Mesothelial cell of epicardium (in vitro differentiated cells): ENCODE measurements around the gene FRS2. TPM values are rescaled to one million over a fixed set of nuclear protein-coding genes. Genes with fewer than 3 reads are reported as not detected.
A peak's percentile ranks its signal among the peaks of the same experiment; 100 is the strongest.

Source experiments
- DNase-seq, 2 experiments: peaks; one replicate each; pipeline ENCODE4 v3.0.0; 2021; ENCODE audit warnings: low spot score in 2 of 2; ENCODE audit not compliant: unreplicated experiment in 2 of 2
- H3K27ac Mint-ChIP-seq: 2 replicates; pipeline ENCODE4 v1.8.0; 2021; ENCODE audit warnings: mixed read lengths
- H3K27me3 Mint-ChIP-seq: 2 replicates; pipeline ENCODE4 v1.8.0; 2021; ENCODE audit warnings: low read depth, mixed read lengths
- H3K36me3 Mint-ChIP-seq: 2 replicates; pipeline ENCODE4 v1.8.0; 2021; ENCODE audit warnings: mixed read lengths
- H3K4me1 Mint-ChIP-seq: 2 replicates; pipeline ENCODE4 v1.8.0; 2021; ENCODE audit warnings: mixed read lengths
- H3K4me3 Mint-ChIP-seq: 2 replicates; pipeline ENCODE4 v1.8.0; 2021; ENCODE audit warnings: mild to moderate bottlenecking, moderate library complexity, mixed read lengths
- H3K9me3 Mint-ChIP-seq: 2 replicates; pipeline ENCODE4 v1.8.0; 2021; ENCODE audit warnings: mixed read lengths
- total RNA-seq: library from RNA; stranded (reverse); gene quantifications from 3 replicates; pipeline ENCODE4 v1.2.1, GENCODE V29; 2021
- TF ChIP-seq, protein P1 (sequence below): fragments of 200-600 bp; sonication (generic); IDR thresholded peaks from one replicate; pipeline ENCODE4 v1.5.0; 2021; ENCODE audit warnings: antibody characterized with exemption; ENCODE audit not compliant: unreplicated experiment

The FRS2 gene
- total RNA-seq, 1 donor from 2014 or later: 46.1 TPM

- DNase-seq: no peak
- Mint-ChIP-seq H3K36me3 (peaks cover 24% of the 10 kb centered on the region), H3K27me3 (no peaks in the 10 kb centered on the region), H3K4me1 (peaks cover 5% of the 10 kb centered on the region), H3K9me3 (peaks cover 18% of the 10 kb centered on the region), H3K4me3 (no peak overlapping the region), H3K27ac (no peak overlapping the region)
- TF ChIP-seq, protein P1, sequence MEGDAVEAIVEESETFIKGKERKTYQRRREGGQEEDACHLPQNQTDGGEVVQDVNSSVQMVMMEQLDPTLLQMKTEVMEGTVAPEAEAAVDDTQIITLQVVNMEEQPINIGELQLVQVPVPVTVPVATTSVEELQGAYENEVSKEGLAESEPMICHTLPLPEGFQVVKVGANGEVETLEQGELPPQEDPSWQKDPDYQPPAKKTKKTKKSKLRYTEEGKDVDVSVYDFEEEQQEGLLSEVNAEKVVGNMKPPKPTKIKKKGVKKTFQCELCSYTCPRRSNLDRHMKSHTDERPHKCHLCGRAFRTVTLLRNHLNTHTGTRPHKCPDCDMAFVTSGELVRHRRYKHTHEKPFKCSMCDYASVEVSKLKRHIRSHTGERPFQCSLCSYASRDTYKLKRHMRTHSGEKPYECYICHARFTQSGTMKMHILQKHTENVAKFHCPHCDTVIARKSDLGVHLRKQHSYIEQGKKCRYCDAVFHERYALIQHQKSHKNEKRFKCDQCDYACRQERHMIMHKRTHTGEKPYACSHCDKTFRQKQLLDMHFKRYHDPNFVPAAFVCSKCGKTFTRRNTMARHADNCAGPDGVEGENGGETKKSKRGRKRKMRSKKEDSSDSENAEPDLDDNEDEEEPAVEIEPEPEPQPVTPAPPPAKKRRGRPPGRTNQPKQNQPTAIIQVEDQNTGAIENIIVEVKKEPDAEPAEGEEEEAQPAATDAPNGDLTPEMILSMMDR: no peak
Observed at GRCh38 chr12:69546693-69547438, 76.7 kb downstream of the FRS2 start.

GRCh38 chr12:69548687-69549086 lies 78.5 kb downstream of the FRS2 start:
- H3K4me1 Mint-ChIP-seq: peaks cover 11% of the 10 kb centered on the region

DNA sequence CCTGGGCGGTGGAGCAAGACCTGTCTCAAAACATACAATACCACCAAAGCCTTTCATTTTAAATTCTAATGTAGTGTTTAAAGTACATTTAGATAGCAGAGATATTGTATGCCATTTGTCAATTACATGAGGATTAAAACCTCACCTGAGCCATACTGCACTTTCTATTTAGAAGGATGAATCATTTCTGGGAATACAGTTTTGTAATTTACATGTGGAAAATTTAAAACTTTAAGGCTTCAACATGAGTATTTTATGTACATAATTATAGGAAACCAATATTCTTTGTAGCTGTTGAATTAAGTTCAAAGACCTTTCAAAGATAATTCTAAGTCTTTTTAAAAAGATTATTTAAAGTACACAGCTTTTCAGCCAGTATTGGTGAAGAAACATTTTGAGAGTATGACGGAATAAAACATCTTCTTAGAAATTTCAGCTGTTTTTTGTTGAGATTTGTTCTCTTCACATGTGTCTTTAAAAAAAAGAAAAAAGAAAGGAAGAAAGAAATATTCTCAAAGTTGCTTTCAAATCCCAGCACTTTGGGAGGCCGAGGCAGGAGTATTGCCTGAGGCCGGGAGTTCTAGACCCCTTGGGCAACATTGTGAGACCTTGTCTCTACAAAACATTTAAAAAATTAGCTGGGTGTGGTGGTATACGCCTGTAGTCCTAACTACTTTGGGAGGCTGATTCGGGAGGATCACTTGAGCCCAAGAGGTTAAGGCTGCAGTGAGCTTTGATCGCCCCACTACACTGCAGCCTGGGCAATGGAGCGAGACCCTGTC lies 80.6 kb downstream of the FRS2 start:
- H3K4me1 Mint-ChIP-seq: peaks cover 17% of the 10 kb centered on the region
- peak overlapping the region; percentile 48 for H3K27ac Mint-ChIP-seq
- peaks cover 5% of the 10 kb centered on the region for H3K36me3 Mint-ChIP-seq
- DNase-seq: no peak
- H3K9me3 Mint-ChIP-seq: peaks cover 3% of the 10 kb centered on the region
- H3K27me3 Mint-ChIP-seq: no peaks in the 10 kb centered on the region
- no peak overlapping the region for H3K4me3 Mint-ChIP-seq
- TF ChIP-seq, protein P1: no peak

More at GRCh38 chr12:69548687-69549086, 78.5 kb downstream of the FRS2 start:
- no peak for DNase-seq
- Mint-ChIP-seq H3K9me3 (peaks cover 12% of the 10 kb centered on the region), H3K36me3 (peaks cover 17% of the 10 kb centered on the region), H3K4me3 (no peak overlapping the region), H3K27ac (no peak overlapping the region), H3K27me3 (no peaks in the 10 kb centered on the region)
- TF ChIP-seq, protein P1: no peak

GRCh38 chr12:69553628-69554248 lies 83.5 kb downstream of the FRS2 start:
- no peaks in the 10 kb centered on the region for H3K9me3 Mint-ChIP-seq
- no peaks in the 10 kb centered on the region for H3K27me3 Mint-ChIP-seq
- TF ChIP-seq, protein P1: no peak
- DNase-seq: no peak
- peaks cover 17% of the 10 kb centered on the region for H3K4me1 Mint-ChIP-seq
- peak overlapping the region; percentile 81 for H3K27ac Mint-ChIP-seq
- H3K4me3 Mint-ChIP-seq: no peak overlapping the region
- peaks cover 2% of the 10 kb centered on the region for H3K36me3 Mint-ChIP-seq

- Mint-ChIP-seq H3K27me3 (no peaks in the 10 kb centered on the region), H3K27ac (no peak overlapping the region), H3K9me3 (no peaks in the 10 kb centered on the region), H3K36me3 (peaks cover 2% of the 10 kb centered on the region), H3K4me3 (no peak overlapping the region), H3K4me1 (peaks cover 11% of the 10 kb centered on the region)
- TF ChIP-seq, protein P1: no peak
- DNase-seq: no peak
Observed at GRCh38 chr12:69555461-69555860, 85.3 kb downstream of the FRS2 start.
